Measurements from ENCODE around the gene UBE2D4.
"Not testable (repeated sequence)": the region's sequence is repeated elsewhere in the genome, so short reads cannot be mapped to it uniquely, and the experiment has no call there.

The UBE2D4 gene

GRCh38 chr7:43969586-43969985 is 43.4 kb downstream of the UBE2D4 start:
- not testable (repeated sequence) for DNase-seq

- not testable (repeated sequence) for DNase-seq
Observed at GRCh38 chr7:43970698-43971097, 44.5 kb downstream of the UBE2D4 start.

- DNase-seq, result not testable (repeated sequence)
Observed at GRCh38 chr7:43974033-43974573, 47.9 kb downstream of the UBE2D4 start.

- DNase-seq, result not testable (repeated sequence)
Observed at GRCh38 chr7:43974725-43975482, 48.7 kb downstream of the UBE2D4 start.

- no peak for DNase-seq
Observed at GRCh38 chr7:43977525-43977924, 51.3 kb downstream of the UBE2D4 start.

- DNase-seq, result not testable (repeated sequence)
Observed at GRCh38 chr7:43978102-43978501, 51.9 kb downstream of the UBE2D4 start.

- DNase-seq, result not testable (repeated sequence)
Observed at GRCh38 chr7:43982848-43983247, 56.6 kb downstream of the UBE2D4 start.

GRCh38 chr7:43983736-43984135 is 57.5 kb downstream of the UBE2D4 start:
- not testable (repeated sequence) for DNase-seq

- peak; percentile 93 for DNase-seq
Observed at GRCh38 chr7:43985904-43986864, 59.9 kb downstream of the UBE2D4 start.

- not testable (repeated sequence) for DNase-seq
Observed at GRCh38 chr7:43987476-43987875, 61.2 kb downstream of the UBE2D4 start.

GRCh38 chr7:43990011-43990585 is 63.9 kb downstream of the UBE2D4 start:
- DNase-seq, result not testable (repeated sequence)

GRCh38 chr7:43990829-43991228 is 64.6 kb downstream of the UBE2D4 start:
- not testable (repeated sequence) for DNase-seq

- DNase-seq, result peak; percentile 12
Observed at GRCh38 chr7:43992896-43993295, 66.7 kb downstream of the UBE2D4 start.

GRCh38 chr7:43994681-43995080 is 68.4 kb downstream of the UBE2D4 start:
- DNase-seq, result not testable (repeated sequence)

GRCh38 chr7:43997532-43997931 is 71.3 kb downstream of the UBE2D4 start, which contains the start of gene SPDYE1:
SPDYE1 (plus strand) TSS chr7:43997897; CDS start chr7:43999950, 2,053 bp downstream.
- not testable (repeated sequence) for DNase-seq
